Measurements from ENCODE around the gene OPN1SW.

OPN1SW gene

DNA sequence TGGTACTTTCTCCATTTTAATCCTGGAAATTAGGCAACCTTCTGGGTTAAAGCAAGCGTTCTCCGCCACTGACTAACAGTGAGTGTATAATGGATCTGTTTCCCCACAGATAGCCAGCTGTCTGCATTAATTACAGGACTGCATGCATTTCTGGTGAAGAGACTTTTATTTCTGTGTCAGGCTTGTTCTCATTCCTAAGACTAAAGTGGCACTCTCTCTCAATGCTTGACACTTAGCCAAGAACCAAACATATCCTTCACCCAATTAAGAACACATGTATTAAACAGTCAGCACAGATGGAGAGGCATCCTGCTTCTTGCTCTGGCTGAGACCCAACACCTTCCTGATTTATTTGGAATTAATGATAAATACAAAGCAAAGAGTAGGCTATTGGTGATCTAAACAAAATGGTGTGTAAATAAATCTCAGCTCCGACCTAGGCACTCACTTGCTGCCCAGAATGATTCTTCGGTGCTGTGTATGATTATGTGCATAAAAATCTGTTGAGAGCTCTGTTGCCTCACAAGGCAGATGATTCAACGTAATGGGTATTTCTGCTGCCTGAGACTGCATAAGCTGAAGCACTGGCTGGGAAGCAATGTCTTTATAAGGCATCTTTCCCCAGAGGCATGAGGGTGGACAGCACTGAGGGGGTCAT is 19.6 kb downstream of the OPN1SW start:
- DNase-seq: no peak

DNA sequence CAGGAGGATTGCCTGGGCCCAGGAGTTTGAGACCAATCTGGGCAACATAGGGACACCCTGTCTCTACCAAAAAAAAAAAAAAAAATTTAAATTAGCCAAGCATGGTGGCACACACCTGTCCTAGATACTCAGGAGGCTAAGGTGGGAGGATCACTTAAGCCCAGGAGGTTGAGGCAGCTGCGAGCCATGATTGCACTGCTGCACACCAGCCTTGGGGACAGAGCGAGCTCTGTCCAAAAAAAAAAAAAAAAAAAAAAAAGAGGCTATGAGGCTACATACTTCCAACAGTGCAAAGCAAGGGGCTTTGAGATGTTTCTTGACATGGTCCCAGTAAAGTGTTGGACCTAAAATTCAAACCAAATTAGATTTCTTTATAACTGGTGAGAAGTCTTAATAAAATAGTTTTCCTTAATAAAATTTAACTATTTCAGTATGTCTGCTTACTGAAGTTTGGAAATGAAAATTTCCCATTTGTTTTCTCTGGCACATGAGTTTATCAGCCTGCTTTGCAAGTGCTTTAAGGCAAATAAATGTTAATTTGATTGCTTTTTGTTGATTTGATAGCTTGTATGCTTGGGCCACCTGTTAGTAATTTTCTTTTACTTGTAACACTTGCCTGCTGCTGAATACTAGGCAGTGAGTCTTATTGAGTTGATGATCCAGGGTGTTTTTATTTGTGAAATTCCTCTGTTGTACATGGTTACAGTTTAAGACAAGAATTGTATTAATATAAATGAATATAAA is 20.3 kb downstream of the OPN1SW start:
- no peak for DNase-seq

DNA sequence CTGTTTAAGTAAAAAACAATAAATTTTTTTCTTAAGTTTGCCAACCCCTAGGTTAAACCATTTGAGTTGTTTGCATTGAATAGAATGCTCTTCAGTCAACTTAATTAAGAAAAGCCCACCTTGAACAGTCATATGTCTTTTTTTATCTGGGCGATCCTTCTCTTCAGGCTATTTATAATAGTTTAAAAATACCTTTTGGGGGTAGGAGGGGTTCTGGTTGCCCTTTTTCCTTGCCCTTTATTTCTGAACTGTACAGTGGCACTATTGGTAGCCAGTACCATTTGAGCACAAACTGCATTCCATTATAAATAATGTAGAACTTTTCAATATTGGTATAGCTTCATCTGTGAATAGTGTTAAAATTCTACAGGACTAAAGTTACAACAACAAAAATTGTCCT is 23.3 kb downstream of the OPN1SW start:
- no peak for DNase-seq

DNA sequence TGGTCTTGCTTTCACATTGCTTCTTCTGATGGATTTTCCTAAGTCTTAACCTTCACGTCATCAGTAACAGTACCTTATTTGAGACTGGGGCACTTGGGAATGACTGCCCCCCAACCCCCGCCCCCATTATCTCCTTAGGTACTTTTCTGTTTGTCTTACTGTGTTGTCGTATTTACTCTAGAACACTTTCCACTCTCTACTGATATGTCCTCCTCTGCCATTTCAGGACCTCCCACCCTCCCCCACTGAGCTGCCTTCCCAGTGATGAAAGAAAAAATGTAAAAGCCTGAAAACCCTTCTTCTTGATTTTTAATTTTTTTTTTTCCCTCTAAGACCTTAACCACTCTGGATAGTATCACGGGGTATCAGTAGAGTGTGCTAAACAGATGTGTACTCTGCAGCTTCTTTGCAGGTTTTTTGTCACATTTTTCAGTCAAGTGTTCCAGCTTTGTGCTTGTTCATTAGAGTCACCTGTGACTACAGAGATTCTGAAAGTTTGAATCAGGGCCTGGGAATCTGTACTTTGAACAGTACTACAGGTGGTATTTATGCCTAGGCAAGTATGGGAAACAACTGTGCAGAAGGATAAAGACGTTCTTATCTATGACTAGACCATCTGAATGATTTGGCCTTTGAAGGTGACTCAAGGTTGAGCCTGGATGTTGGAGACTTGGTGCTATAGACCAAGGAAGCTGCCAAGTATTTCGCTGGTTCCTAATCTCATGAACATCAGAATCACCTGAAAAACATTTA is 28.1 kb downstream of the OPN1SW start:
- DNase-seq: no peak

DNA sequence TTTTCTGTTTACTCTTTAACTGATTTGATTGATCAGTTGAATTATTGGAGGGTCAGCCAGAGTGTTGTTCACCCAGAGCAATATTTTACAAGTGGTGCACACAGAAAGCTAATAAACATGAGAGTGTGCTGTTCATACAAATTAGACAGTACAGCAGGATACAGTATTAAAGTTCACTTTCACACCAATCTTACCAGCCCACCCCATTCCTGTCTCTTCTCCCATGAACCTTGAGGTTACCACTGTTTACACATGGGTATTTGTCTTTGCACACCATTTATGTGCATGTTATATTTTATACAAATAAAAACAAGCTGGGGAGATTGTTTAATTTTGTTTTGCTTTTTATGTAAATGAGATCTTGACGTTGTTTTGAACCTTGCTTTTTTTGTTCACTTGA is 29.9 kb downstream of the OPN1SW start:
- DNase-seq: no peak

DNA sequence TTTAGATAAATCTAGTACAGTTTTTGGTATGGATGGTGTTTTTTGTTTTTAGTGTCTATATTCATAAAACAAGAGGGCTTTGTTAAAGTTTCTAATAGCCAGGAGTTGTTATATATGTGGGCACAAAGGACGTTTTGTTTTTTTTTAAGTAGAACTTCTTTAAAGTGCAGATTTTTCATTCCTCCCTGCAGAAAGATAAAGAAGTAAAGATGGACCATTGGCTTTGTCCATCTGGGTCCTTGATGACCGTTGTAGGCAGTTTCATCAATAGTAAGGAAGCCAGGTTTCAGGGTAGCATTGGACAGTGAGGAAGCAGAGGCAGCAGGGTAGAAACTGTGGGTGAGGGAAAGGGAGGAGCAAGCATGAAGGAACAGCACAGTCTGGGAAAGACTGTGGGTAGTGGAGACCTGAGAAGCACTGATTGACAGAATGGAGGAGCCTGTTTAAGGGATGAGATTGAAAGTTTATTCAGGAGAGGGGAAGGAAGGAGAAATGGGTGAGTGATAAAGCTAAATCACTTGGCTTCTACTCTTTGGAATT is 31.2 kb downstream of the OPN1SW start:
- DNase-seq: no peak

DNA sequence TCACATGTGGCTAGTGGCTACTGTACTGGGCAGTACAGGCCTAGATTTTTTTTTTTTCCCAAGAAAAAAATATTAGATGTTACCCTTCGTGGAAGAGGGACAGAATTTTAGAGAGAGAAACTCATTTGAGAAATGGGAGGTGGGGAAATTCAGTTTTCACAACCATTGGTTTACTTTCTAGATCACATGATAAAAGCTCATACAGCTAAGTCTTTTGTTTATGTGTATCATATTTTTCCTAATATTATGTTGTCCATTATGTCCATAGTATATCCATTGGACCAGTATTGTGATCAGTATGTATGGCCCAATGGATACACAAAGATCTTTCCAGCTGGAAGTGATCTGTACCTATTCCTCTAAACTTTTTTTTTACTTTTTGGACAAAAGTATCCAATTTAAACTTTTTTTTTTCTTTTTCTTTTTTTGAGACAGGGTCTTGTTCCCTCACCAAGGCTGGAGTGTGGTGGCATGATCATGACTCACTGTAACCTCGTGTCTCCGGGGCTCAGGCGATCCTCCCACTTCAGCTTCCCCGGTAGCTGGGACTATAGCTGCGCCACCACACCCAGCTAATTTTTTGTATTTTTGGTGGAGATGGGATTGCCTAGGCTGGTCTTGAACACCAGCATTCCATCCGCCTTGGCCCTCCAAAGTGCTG is 32.4 kb downstream of the OPN1SW start:
- no peak for DNase-seq

DNA sequence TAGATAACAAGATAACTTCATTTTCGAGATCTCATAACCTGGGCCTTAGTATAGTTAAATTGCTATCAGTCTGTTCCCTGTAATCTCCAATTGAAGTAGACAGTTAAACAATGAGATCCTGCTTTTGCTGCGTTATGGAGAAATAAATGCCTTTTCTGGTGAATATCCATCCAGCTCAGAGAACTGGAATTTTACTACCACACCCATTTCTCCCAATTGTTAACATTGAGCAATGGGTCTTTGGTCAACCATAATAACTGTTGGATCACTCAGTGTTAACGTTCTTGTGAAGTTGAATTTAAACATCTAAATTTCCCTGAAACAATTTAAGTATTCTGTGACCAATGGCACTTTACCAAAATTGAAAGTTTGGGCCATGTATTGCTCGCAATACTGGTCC is 33.4 kb downstream of the OPN1SW start:
- DNase-seq: no peak

DNA sequence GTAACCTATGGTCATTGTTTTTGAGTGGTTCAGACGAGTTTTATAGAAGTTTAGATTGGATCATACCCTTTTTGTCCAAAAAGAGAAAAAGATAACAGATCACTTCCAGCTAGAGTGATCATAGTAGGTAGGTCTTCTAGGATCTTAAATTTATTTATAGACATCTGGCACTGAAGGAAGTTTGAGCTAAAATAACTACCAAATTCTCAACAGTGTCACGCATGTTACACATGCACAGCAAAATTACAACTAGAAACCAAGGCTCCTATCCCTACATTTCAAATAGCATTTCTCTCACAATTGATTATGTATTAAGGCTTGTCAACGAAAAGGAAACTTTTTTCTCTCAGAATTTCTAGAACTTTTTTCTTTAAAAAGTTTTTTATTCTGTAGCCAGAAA is 34.1 kb downstream of the OPN1SW start:
- DNase-seq: no peak

DNA sequence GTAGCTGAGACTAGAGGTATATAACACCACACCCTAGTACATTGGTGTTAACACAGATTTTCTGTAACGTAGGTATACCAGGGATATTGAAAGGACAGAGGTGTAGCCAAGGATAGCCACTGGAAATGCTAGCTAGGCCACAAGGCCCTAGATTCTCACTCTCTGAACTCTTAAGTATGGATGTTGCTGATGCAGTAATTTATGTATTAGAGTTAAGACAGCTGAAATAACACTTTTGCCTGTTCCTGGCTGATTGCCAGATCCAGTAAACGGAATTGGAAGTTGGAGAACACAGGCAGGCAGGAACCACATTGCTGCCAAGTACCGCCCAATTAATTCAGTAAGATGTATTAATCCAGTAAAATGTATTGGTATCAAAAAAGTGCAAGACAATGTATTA is 34.6 kb downstream of the OPN1SW start:
- peak; percentile 43 for DNase-seq

DNA sequence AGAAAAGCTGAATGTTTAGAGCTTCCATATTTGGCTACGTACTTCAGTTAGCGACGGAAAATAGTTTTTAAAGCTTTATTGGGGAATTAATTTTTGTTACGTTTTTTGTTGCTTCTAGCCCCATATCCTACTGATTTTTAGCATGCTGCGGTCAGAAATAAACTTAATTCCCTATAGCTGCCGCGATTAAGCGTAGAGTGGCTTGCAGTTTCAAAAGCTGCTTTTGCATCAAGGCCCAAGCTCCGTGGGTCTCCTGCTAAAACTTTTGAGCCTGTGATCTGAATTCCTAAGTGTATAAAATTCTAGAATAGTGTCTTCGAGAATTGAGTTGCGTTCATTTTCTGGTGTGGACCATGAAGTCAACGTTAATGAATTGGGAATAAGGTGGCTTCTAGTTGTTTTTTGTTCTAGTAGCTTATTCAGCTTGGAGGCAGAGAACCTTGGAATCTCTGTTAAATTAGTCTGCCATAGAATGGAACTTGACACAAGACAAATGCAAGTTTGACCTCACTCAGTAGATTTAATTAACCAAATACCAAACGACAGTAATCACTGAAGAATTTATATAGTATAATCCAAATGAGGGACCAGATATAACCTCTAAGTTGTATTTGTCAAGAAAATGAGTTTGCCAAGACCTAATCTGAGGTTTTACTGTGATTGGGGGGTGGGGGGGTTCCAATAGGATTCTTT is 35.5 kb downstream of the OPN1SW start:
- DNase-seq: no peak

DNA sequence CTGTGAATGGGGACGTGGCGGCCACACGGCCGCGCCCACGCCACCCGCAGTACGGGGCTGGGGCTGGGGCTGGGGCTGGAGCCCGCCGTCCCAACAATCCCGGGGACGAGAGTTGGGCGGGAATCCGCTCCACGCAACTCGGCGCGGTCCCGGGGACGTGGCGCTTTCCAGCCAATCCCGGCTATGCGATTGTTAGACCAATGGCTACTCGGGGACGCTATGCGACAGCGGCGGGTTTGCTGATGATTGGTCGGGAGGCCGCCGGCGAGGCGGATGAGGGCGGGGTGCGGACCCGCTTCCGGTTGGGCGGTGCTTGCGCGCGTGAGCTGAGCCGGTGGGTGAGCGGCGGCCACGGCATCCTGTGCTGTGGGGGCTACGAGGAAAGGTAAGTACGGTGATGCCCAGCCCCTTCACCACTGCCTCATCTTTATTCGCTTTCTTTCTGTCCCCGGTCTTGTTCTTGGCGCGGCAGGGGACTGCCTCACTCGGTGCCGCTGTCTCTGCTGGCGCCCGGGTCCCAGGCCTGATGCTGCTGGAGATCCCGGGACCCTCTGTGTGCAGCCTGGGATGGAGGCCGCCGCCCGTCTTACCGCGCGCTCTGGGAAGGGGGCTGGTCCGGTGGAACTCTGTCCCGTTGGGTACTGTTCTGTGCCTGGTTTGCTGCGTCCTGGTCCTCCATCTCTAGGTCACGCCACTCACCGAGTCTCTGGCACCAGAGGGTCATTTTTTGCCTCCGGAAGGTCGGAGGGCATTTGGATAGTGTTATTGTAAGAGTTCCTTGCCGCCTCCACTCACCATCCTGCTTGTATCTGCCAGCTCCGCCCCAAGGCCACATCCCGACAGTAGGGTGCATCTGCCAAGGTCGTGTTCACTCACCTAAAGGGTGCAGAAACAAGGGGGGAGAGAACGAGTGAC is 36.3 kb downstream of the OPN1SW start, which contains the start of gene CALU:
Gene CALU, plus strand, starts transcription at position 312 of the 915 bp plus-strand sequence. CDS start 9,225 bp downstream, outside the sequence.
- peak; percentile 99 for DNase-seq

DNA sequence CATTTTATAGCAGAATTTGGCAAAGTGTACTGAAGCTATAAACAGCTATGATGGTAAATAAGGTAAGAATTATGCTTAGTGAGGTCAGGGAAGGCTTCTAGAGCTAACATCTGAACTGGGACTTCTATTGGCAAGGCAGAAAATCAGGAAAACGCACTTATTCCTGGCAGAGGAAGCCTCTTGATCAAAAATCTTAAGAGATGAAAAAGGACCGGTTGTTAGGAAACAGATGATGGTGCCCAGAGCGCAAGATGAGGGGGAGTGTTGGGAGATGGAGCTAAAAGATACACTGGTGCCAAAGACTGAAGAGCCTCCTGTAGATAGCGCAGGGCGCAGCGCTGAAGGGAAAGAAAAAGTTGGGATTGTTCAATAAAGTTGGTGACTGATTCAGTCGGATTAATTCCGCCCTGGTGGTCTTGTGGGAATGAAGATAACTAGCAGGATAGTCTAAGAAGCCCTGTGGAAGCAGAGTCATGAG is 37.0 kb downstream of the OPN1SW start:
- DNase-seq: no peak

DNA sequence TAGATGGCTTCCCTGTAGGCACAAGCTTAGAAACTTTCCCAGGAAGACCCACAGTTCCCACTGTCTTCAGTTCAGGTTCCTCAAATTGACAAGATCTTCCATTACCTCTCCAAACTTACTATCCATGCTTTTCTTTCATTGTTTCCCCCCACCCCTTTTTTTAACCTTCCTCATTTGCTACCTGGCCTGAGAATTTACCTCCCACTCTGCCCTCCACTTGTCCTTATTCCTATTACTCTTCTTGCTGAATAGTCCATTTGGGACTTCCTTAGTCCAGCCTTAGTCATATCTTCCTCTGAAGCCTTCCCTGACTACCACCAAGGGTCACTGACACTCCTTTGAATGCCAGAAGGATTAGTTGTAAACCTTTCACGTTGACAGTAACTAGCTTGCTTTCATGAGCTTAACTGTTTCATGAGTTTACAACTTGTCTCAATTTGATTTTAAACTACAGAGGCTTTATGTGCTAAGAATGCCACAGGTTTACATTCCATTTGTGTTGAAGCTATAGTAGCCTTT is 37.7 kb downstream of the OPN1SW start:
- DNase-seq: no peak

DNA sequence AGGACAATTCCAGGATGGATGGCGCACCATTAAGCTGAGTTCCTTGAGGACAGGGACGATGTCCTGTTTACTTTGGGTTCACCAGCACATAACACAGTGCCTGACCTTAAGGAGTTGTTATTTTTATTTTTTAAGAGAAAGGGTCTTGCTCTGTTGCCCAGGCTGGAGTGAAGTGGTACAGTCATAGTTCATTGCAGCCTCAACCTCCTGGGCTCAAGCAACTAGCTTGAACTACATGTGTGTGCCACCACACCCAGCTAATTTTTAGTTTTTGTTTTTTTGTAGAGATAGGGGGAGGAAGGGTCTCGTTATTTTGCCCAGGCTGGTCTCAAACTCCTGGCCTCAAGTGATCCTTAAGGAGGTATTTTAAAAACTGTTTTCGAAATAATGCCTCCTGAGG is 38.2 kb downstream of the OPN1SW start:
- DNase-seq: no peak

DNA sequence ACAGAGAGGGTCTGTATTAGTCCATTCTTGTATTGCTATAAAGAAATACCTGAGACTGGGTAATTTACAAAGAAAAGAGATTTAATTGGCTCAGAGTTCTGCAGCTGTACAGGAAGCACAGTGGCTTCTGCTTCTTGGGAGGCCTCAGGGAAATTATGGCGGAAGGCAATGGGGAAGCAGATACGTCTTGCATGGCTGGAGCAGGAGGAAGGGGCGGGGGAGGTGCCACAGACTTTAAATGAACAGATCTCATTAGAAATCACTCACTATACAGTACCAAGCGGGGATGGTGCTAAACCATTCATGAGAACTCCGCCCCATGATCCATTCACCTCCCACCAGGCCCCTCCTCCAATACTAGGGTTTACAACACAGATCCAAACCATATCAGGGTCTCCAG is 40.2 kb downstream of the OPN1SW start:
- DNase-seq: no peak

DNA sequence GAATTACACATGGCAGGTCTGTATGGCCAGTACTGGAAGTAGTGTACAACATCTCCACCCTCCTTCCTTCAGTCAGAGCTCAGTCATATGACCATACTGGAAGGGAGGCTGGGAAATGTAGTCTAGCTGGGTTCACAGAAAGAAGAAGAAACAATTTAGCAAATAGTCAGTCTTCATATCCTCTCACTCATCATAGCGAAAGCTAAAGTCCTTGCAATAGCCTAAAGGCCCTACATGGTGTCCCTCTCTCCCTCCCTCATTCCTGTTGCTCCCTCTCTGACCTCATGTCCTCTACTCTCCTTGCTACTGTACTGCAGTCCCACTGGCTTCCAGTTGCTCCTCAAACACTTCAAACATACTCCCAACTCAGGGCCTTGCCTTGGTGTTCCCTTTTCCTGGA is 40.7 kb downstream of the OPN1SW start:
- no peak for DNase-seq

DNA sequence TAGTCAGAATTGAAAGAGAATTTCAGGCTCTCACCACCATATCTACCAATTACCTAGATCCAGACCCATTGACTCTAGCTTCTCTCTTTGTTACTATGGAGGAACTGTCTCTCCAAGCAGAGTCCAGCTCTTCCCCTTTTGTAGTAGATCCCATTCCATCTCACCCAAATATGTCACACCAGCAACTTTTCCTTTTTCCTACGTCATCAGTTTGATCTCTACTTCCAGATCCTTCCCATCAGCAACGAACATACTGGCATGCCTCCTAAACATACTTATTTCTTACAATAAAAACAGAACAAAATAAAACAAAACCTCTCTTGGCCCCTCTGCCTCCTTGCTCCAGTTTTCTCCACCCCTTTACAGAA is 42.3 kb downstream of the OPN1SW start:
- DNase-seq: no peak

DNA sequence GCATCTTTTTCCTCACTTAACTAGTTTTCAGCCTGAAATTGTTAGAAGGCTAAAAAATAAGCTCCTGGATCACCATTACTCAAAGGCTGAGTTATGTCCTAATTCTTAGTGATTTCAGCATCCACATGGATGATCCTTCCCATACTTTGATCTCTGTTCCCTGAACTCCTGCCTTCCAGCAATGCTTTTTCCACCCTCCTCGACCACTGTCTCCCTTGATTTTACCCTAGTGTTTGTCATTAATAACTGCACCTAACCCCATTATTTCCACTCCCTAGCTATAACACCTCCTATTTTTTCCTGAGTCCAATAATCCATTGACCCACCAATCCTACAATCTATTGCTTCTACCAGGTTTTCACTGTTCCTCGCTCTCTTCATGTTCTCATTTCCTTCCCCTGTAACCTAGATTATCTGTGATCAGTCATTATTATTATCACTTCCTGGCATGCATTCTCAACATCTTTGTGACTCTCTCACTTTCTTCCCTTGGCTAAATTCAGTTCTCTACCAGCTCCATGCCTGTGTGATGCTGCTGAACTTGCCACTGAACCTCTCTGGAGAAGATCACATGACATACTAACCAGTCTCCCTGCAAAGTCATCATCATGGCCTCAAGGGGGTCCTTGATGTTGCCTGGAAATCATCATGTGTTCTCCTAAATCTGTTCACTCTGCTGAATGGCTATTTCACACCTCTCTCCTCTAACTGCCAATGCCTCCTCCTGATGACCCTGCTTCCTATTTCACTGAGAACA is 42.9 kb downstream of the OPN1SW start:
- DNase-seq: no peak

DNA sequence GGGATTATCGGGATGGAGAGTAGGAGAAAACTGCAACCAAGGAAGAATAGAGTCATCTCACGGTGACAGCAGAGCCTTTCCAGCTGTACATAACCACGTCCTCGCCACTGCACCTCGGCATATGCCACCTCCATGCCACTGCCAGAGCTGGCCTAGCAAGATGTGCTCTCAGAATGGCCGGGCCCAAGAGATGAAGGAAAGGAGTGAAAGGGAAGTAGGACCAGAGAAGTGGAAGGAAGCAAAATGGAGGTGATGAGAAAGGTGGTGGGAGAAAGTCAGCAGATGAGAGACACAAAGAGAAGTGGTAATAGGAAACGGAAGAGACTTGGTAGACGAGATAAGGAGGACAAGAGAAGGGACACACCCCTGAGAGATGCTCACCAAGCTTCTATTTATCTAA is 44.4 kb downstream of the OPN1SW start:
- DNase-seq: no peak
